ENCODE measurements around the gene HDAC4. TPM values are rescaled to one million over a fixed set of nuclear protein-coding genes. Genes with fewer than 3 reads are reported as not detected.

The HDAC4 gene
- total RNA-seq, 2 experiments from 2014 or later: 25.2 to 65.1 TPM

DNA sequence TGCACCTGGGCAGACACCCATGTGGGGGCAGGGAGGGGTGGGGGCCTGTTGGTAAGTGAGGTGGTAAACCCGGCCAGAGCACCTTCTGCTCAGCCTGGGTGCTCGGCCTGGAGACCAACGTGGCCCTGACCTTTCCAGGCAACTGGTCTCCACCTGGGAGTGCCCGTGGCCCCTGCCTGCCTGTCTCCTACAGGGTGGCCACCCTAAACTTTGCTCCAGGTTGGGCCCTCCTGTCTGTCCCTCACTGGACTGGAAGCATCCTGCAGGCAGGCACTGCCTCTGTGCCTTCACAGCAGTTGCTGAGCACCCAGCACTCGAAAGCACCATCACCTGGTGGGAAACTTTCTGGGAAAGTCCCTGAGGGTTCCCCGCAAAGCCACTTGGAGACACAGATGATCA is 381.6 kb downstream of the HDAC4 start:
- CTCF ChIA-PET: no interaction called here
- Mint-ChIP-seq H3K4me3 (no peak overlapping the region), H3K27me3 (peaks cover 9% of the 10 kb centered on the region), H3K9me3 (ENCODE audit: low read depth) (no peaks in the 10 kb centered on the region), H3K36me3 (no peaks in the 10 kb centered on the region), H3K4me1 (no peaks in the 10 kb centered on the region), H3K27ac (no peak overlapping the region)
- no peak for DNase-seq
- ATAC-seq: no peak

DNA sequence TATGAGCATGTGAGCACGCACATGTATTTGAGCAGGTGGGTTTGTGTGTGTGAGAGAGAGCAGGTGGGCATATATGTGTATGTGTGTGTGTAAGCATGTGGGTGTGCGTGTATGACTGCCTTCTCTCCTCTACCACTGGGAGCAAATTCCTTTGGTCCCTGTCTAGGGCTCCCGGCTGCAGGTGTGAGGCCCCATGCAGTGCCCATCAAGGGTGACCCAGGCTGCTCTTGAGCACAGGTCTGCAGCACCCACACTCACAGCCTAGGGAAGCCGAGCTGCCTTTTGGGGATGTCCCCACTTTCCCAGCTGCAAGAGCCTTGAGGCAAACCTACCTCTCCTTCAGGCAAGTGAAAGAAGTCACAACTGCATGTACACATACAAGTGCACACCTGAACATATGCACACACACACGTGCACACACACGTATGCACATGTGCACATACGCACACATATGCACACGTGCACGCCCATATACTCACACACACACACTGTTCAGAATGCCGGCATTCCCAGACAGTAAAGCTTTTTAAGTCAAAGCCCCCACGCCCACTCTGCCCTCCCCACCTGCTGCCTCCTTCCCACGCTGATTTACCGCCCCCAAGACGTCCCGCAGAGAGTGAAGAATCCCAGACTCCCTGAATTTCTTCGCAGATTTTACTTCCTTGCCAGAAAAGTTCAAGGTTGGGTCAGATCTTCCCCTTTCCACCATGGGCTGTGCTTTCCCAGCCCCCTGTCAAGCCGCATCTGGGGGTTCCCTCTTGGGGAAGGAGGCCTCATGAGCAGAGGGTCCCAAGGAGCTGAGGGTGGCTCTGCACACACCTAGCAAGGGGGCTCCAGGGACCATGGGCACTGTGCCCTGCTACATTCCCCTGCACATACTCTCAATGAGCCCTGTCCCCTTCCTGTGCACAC is 382.3 kb downstream of the HDAC4 start:
- Mint-ChIP-seq H3K27me3 (peaks cover 6% of the 10 kb centered on the region), H3K27ac (no peak overlapping the region), H3K4me1 (no peaks in the 10 kb centered on the region), H3K9me3 (ENCODE audit: low read depth) (no peaks in the 10 kb centered on the region), H3K36me3 (no peaks in the 10 kb centered on the region), H3K4me3 (no peak overlapping the region)
- CTCF ChIA-PET: no interaction called here
- DNase-seq (no peak), ATAC-seq (no peak)

DNA sequence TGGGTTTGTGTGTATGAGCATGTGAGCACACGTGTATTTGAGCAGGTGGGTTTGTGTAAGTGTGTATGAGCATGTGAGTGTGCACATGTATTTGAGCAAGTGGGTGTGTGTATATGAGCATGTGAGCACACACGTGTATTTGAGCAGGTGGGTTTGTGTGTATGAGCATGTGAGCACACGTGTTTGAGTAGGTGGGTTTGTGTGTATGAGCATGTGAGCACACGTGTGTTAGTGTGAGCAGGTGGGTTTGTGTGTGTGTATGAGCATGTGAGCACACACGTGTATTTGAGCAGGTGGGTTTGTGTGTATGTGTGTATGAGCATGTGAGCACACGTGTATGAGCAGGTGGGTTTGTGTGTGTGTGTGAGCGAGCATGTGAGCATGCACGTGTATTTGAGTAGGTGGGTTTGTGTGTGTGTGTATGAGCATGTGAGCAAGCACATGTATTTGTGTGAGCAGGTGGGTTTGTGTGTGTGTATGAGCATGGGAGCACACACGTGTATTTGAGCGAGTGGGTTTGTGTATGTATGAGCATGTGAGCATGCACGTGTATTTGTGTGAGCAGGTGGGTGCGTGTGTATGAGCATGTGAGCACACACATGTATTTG is 383.2 kb downstream of the HDAC4 start:
- no peak for ATAC-seq
- no peaks in the 10 kb centered on the region for H3K9me3 Mint-ChIP-seq (ENCODE audit: low read depth)
- H3K27me3 Mint-ChIP-seq: peaks cover 6% of the 10 kb centered on the region
- H3K4me3 Mint-ChIP-seq: no peak overlapping the region
- no peak overlapping the region for H3K27ac Mint-ChIP-seq
- H3K4me1 Mint-ChIP-seq: no peaks in the 10 kb centered on the region
- H3K36me3 Mint-ChIP-seq: no peaks in the 10 kb centered on the region
- CTCF ChIA-PET: no interaction called here
- no peak for DNase-seq

DNA sequence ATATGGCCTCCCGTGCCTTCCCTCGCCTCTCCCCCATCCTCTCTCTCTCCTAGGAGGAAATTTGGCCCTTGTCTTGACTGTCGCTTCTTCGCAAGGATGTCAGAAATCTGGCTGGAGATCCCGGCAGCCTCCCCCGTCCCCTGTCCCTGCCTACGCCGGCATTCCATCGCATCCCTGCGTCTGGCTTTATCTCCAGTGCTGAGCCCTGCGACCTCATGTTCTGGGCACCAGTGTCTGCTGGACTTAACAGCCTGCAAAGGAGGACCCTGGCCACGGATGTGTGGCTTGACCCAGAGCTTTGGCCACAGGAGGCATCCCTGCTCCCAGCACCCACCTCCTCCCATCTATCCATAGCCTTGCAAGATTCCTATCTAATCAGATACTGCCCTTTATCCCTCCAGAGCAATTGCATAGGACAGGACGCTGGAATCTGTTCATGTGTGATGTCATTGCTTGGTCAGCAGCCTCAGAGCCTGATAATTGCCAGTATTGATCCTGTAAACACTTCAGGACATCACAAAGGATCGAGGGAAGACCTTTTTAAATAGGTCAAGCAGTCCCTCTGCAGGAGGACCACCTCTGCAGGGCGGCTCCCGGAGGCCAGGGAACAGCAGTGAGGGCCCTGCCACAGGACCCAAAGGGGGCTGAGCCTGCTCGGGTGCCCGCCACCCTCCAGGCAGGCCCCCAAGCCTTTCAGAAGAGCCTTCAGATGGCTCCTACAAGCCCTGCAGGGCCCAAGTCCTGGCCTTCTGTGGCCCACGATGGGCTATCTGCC is 384.7 kb downstream of the HDAC4 start:
- Mint-ChIP-seq H3K36me3 (no peaks in the 10 kb centered on the region), H3K27ac (no peak overlapping the region), H3K27me3 (peaks cover 2% of the 10 kb centered on the region), H3K4me3 (no peak overlapping the region), H3K4me1 (no peaks in the 10 kb centered on the region), H3K9me3 (ENCODE audit: low read depth) (no peaks in the 10 kb centered on the region)
- ATAC-seq (no peak), DNase-seq (no peak)
- CTCF ChIA-PET: no interaction called here

DNA sequence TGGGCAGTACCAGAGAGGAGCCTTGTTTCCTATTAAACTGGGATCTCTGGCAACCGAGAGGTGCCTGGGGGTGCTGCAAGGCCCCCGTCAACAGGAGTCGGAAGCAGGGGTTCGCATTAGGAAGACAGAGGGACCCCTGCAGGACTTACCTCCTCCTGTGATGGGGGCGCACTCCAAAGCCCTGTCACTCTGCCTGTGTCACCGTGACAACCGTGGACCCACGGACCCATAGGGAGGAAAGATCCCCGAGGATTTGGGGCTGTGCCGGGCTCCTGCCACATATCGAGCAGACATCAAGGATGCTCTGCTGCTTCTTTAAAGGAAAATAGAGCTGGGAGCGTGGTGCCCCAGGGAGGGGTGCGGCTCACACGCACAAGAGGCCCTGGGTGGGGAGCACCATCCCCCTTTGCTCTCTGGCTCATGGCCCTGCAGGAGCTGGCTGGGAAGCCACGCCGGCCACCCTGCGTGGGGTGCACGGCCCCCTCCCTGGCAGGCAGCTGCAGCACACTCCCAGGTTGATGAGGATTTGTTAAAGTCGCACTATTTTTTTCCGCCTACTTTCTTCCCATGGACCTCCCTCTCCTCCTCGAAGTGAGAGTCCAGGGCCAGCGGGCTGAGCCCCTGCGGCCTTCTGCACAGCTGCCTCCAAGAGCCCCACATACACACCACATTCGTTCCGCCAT is 385.5 kb downstream of the HDAC4 start:
- DNase-seq (no peak), ATAC-seq (no peak)
- Mint-ChIP-seq H3K27ac (no peak overlapping the region), H3K4me1 (no peaks in the 10 kb centered on the region), H3K4me3 (no peak overlapping the region), H3K36me3 (no peaks in the 10 kb centered on the region), H3K27me3 (peaks cover 2% of the 10 kb centered on the region), H3K9me3 (ENCODE audit: low read depth) (no peaks in the 10 kb centered on the region)
- CTCF ChIA-PET: no interaction called here

GRCh38 chr2:239014458-239015217 is 386.2 kb downstream of the HDAC4 start:
- no peaks in the 10 kb centered on the region for H3K4me1 Mint-ChIP-seq
- no peaks in the 10 kb centered on the region for H3K9me3 Mint-ChIP-seq (ENCODE audit: low read depth)
- H3K27ac Mint-ChIP-seq: no peak overlapping the region
- H3K36me3 Mint-ChIP-seq: no peaks in the 10 kb centered on the region
- H3K4me3 Mint-ChIP-seq: no peak overlapping the region
- peaks cover 2% of the 10 kb centered on the region for H3K27me3 Mint-ChIP-seq
- CTCF ChIA-PET: no interaction called here
- ATAC-seq (no peak), DNase-seq (no peak)

DNA sequence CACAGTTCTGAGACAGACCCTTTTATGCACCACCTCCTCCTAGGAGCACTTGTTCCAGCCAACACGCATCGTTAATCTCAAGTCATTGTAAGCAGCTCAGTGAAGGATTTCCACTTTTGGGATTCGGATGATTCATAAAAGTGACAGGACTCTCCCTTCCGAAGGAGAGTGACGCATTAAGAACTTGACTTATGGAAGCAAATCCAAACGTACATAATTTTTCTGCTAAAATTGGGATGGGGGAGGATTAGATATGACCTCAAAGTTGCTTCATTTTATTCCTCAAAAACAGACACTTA is 387.2 kb downstream of the HDAC4 start:
- peaks cover 12% of the 10 kb centered on the region for H3K27me3 Mint-ChIP-seq
- H3K4me3 Mint-ChIP-seq: no peak overlapping the region
- H3K4me1 Mint-ChIP-seq: no peaks in the 10 kb centered on the region
- H3K27ac Mint-ChIP-seq: no peak overlapping the region
- no peaks in the 10 kb centered on the region for H3K9me3 Mint-ChIP-seq (ENCODE audit: low read depth)
- DNase-seq: no peak
- no peak for ATAC-seq
- CTCF ChIA-PET: no interaction called here
- H3K36me3 Mint-ChIP-seq: no peaks in the 10 kb centered on the region

- DNase-seq: no peak
- Mint-ChIP-seq H3K4me1 (no peaks in the 10 kb centered on the region), H3K27me3 (peaks cover 15% of the 10 kb centered on the region), H3K4me3 (no peak overlapping the region), H3K27ac (no peak overlapping the region), H3K9me3 (ENCODE audit: low read depth) (no peaks in the 10 kb centered on the region), H3K36me3 (no peaks in the 10 kb centered on the region)
- CTCF ChIA-PET: no interaction called here
- ATAC-seq: no peak
Measured at GRCh38 chr2:239012936-239013677, 387.7 kb downstream of the HDAC4 start.

GRCh38 chr2:239012228-239012627 is 388.6 kb downstream of the HDAC4 start:
- ATAC-seq (no peak), DNase-seq (no peak)
- no peak overlapping the region for H3K4me3 Mint-ChIP-seq
- H3K27ac Mint-ChIP-seq: no peak overlapping the region
- no peaks in the 10 kb centered on the region for H3K36me3 Mint-ChIP-seq
- peaks cover 17% of the 10 kb centered on the region for H3K27me3 Mint-ChIP-seq
- no peaks in the 10 kb centered on the region for H3K9me3 Mint-ChIP-seq (ENCODE audit: low read depth)
- CTCF ChIA-PET: no interaction called here
- no peaks in the 10 kb centered on the region for H3K4me1 Mint-ChIP-seq

DNA sequence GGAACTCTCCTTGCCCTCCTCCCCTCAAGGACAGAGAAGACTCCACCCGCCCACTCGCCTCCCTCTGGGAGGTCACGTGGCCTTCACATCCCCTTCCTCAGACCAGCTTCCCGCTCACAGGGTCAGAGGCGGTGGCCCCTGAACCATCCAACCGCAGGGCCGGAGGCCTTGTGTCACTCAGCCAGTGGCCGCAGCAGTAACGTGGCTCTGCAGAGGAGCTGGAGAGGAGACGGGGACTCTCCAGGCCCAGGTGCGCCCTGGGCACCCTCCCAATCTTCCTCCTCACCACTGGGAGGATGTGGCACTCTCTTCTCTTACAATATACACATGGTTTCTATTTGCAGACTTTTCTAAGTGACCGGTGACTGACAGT is 391.2 kb downstream of the HDAC4 start:
- H3K9me3 Mint-ChIP-seq (ENCODE audit: low read depth): no peaks in the 10 kb centered on the region
- no peaks in the 10 kb centered on the region for H3K36me3 Mint-ChIP-seq
- CTCF ChIA-PET: no interaction called here
- H3K4me3 Mint-ChIP-seq: no peak overlapping the region
- peaks cover 24% of the 10 kb centered on the region for H3K27me3 Mint-ChIP-seq
- no peak for DNase-seq
- ATAC-seq: no peak
- no peak overlapping the region for H3K27ac Mint-ChIP-seq
- no peaks in the 10 kb centered on the region for H3K4me1 Mint-ChIP-seq

DNA sequence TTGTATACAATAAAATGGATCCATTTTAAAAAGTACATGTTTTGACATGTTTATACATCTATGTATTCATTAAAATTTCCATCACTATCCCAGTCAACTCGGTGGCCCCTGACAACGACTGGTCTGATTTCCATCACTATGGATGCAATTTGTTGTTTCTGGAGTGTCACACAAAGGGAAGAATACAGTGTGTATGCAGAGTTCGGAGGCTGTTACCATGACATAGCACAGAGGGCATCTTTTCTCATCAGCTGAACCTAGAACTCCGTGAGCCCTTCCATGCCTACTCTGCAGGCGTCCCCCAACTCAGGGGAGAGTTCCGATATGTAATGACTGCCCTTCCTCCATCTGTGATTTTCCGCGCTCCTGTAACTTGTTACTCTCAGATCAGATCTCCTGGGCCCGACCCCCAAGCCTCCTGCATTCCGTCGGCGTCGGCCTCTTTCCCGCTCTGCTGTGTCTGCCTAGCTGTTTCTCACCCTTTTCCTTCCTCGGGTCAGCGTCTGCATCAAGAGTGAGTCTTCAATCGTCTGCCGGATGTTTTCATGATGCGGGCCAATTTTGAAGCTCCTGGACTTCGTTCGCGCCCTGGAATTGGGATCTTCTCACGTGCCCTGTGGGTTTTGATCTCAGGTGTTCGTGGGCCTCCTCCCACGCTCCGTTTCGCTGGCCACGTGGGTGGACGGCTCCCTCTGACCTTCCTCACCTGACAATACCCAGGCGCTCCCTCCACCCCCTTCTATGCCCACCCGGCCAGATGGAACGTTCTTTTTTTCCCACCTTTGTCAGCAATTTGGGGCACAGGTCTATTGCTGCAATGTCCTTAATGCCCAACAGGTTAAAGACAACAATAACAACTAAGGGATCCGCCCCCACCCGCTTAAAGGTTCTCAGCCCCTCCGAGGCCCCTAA is 391.9 kb downstream of the HDAC4 start:
- CTCF ChIA-PET: no interaction called here
- no peaks in the 10 kb centered on the region for H3K36me3 Mint-ChIP-seq
- DNase-seq (no peak), ATAC-seq (no peak)
- no peak overlapping the region for H3K27ac Mint-ChIP-seq
- no peak overlapping the region for H3K4me3 Mint-ChIP-seq
- no peaks in the 10 kb centered on the region for H3K4me1 Mint-ChIP-seq
- peaks cover 24% of the 10 kb centered on the region for H3K27me3 Mint-ChIP-seq
- H3K9me3 Mint-ChIP-seq (ENCODE audit: low read depth): no peaks in the 10 kb centered on the region

DNA sequence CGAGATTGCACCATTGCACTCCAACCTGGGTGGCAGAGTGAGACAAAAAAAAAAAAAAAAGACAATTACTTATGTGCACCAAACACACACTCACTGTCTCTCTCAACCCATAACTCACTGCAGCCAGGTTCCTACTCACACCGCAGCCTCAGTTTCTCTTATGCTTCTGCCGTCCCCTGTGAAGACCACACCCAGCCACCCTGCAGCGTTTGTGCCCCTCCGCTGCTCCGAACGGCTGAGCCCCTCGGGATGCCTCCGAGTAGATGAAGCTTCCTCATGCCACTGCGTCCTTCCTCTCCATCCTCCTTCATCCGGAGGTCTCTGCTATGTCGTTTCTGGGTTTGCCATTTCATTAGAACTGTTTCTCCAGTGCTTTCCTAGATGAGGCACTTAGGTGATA is 392.8 kb downstream of the HDAC4 start:
- Mint-ChIP-seq H3K4me1 (no peaks in the 10 kb centered on the region), H3K36me3 (no peaks in the 10 kb centered on the region), H3K27me3 (peaks cover 24% of the 10 kb centered on the region), H3K4me3 (no peak overlapping the region), H3K9me3 (ENCODE audit: low read depth) (no peaks in the 10 kb centered on the region), H3K27ac (no peak overlapping the region)
- DNase-seq (no peak), ATAC-seq (no peak)
- CTCF ChIA-PET: no interaction called here

Data from activated CD8-positive, alpha-beta memory T cell treated with anti-CD3 and anti-CD28 coated beads, Interleukin-2, amount 10 ng/mL, durations not matched to agents 7 days and 5 days (primary cell).